HEK293T (cell line): ENCODE measurements around the gene ELOVL6.

ENCODE experiments used
- BHLHE40 ChIP-seq: fragments of 450-650 bp; IDR thresholded peaks from 2 replicates; pipeline ENCODE4 v1.6.1; 2016; ENCODE audit warnings: mild to moderate bottlenecking, moderate library complexity, borderline replicate concordance
- CTBP1 ChIP-seq: fragments of 450-650 bp; IDR thresholded peaks from 2 replicates; pipeline ENCODE4 v1.6.1; 2016; ENCODE audit warnings: borderline replicate concordance
- ELF4 ChIP-seq: fragments of 450-650 bp; IDR thresholded peaks from 2 replicates; pipeline ENCODE4 v1.6.1; 2017; ENCODE audit warnings: antibody characterized with exemption
- FOXA1 ChIP-seq: fragments of 450-650 bp; IDR thresholded peaks from 2 replicates; pipeline ENCODE4 v1.6.1; 2016; ENCODE audit warnings: mild to moderate bottlenecking
- FOXK2 ChIP-seq: fragments of 450-650 bp; IDR thresholded peaks from 2 replicates; pipeline ENCODE4 v1.6.1; 2016; ENCODE audit warnings: mild to moderate bottlenecking
- FOXM1 ChIP-seq: fragments of 450-650 bp; IDR thresholded peaks from 2 replicates; pipeline ENCODE4 v1.6.1; 2017; ENCODE audit warnings: mild to moderate bottlenecking, borderline replicate concordance
- HDGF ChIP-seq: fragments of 450-650 bp; IDR thresholded peaks from 2 replicates; pipeline ENCODE4 v1.6.1; 2017; ENCODE audit warnings: antibody characterized with exemption, borderline replicate concordance
- L3MBTL2 ChIP-seq: fragments of 450-650 bp; conservative IDR thresholded peaks from 2 replicates; pipeline ENCODE4 v1.6.1; 2016; ENCODE audit warnings: mild to moderate bottlenecking
- LEF1 ChIP-seq: fragments of 450-650 bp; IDR thresholded peaks from 2 replicates; pipeline ENCODE4 v1.6.1; 2017; ENCODE audit warnings: mild to moderate bottlenecking, borderline replicate concordance
- NFRKB ChIP-seq: fragments of 450-650 bp; IDR thresholded peaks from 2 replicates; pipeline ENCODE4 v1.6.1; 2016; ENCODE audit warnings: mild to moderate bottlenecking, moderate library complexity
- PKNOX1 ChIP-seq: fragments of 450-650 bp; IDR thresholded peaks from 2 replicates; pipeline ENCODE4 v1.6.1; 2016
- SP1 ChIP-seq: fragments of 450-650 bp; IDR thresholded peaks from 2 replicates; pipeline ENCODE4 v1.6.1; 2017
- SUZ12 ChIP-seq: fragments of 450-650 bp; IDR thresholded peaks from 2 replicates; pipeline ENCODE4 v1.6.1; 2016; ENCODE audit warnings: mild to moderate bottlenecking

DNA sequence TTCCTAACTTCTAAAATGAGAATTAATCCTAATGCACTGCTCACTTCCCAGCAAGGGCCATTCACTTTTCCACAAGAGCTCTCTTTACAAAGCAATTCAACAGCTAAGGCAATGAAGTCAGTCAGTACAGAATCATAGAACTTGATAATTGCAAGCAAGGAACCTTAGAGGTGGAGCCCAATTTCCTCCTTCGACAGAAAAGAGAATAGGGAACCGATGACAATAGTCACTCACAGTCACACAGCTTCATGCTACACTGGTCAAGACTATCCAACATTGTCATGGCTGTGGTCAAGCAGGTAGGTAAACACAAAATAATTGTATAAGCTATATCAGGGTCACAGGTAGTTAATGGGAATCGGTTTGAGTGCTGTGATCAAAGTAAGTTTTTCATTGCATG is 90.0 kb downstream of the ELOVL6 start:
- no peak for TF ChIP-seq PKNOX1
- no peak for TF ChIP-seq SUZ12
- no peak for TF ChIP-seq L3MBTL2
- TF ChIP-seq FOXM1: no peak
- TF ChIP-seq BHLHE40: no peak
- TF ChIP-seq SP1: no peak
- TF ChIP-seq NFRKB: no peak
- no peak for TF ChIP-seq FOXK2
- TF ChIP-seq HDGF: no peak
- no peak for TF ChIP-seq LEF1
- TF ChIP-seq FOXA1: no peak
- TF ChIP-seq ELF4: no peak
- no peak for TF ChIP-seq CTBP1
